A549 treated with Hydrocortisone at 1 μM for 4 hours (cell line): Measurements from ENCODE around the gene ZFP37. TPM values are rescaled to one million over a fixed set of nuclear protein-coding genes. Genes with fewer than 3 reads are reported as not detected.

Experiments
- total RNA-seq: library from RNA; stranded (reverse); fragments of 200-300 nt; extraction: Qiagen RNA extraction; gene quantifications from 5 replicates; pipeline ENCODE4 v1.2.3, GENCODE V29; 2022

The ZFP37 gene
- total RNA-seq = 1.3 to 2.5 TPM (median 1.9 TPM) in 5 replicates

GRCh38 chr9:113056191-113057106 lies at the start of gene ZFP37:
TSS of gene ZFP37 (minus strand) at chr9:113056724. CDS start at chr9:113056688, 36 bp downstream.

GRCh38 chr9:113011911-113012381 lies 44.6 kb downstream of the ZFP37 start, which contains the start of gene ZNF883:
TSS of gene ZNF883 (minus strand) at chr9:113012192.

Other genes starting within 250 kb of the ZFP37 start
- not detected in 5 replicates for gene SLC46A2, start 165.8 kb downstream of the ZFP37 start, total RNA-seq
- 0.62 to 0.89 TPM (median 0.84 TPM) in 5 replicates for gene ZNF883, start 44.5 kb downstream of the ZFP37 start, total RNA-seq
- gene SLC31A2, start 94.3 kb upstream of the ZFP37 start, total RNA-seq = 6.9 to 8.1 TPM (median 7.6 TPM) in 5 replicates
- gene FKBP15, start 164.6 kb upstream of the ZFP37 start, total RNA-seq = 16.4 to 17.7 TPM (median 16.5 TPM) in 5 replicates
- gene SLC31A1, start 164.8 kb upstream of the ZFP37 start, total RNA-seq = 17.3 to 23.9 TPM (median 19.4 TPM) in 5 replicates
- gene CDC26, start 218.8 kb upstream of the ZFP37 start, total RNA-seq = 42.4 to 59.7 TPM (median 46.0 TPM) in 5 replicates
- 52.5 to 69.6 TPM (median 55.1 TPM) in 5 replicates for gene PRPF4, start 218.9 kb upstream of the ZFP37 start, total RNA-seq
- not detected in 5 replicates for gene RNF183, start 246.7 kb upstream of the ZFP37 start, total RNA-seq